Right renal cortex interstitium (tissue), 3 donors: ENCODE measurements around the gene GPR158. TPM values are rescaled to one million over a fixed set of nuclear protein-coding genes. Genes with fewer than 3 reads are reported as not detected.

Experiments
- DNase-seq, 3 donors: peaks; one replicate each; pipeline ENCODE4 v3.0.0-alpha.2; 2013; ENCODE audit warnings: low read depth in 3 of 3, low spot score in 2 of 3
- polyA plus RNA-seq, 3 donors: library from polyadenylated mRNA; unstranded; fragments of 120-200 nt; gene quantifications; one replicate each; pipeline ENCODE4 v1.2.1, GENCODE V29; 2013; ENCODE audit not compliant: insufficient read length in 3 of 3

GPR158 gene
- polyA plus RNA-seq, 3 donors: 0.24 to 0.32 (median 0.31) TPM

GRCh38 chr10:25557136-25557535 lies 382.3 kb downstream of the GPR158 start:
- DNase-seq: no peak

GRCh38 chr10:25561758-25562157 lies 387.0 kb downstream of the GPR158 start:
- no peak for DNase-seq

- no peak for DNase-seq
These were observed 387.7 kb downstream of the GPR158 start for GRCh38 chr10:25562547-25562946.

- DNase-seq: no peak
These were observed 389.6 kb downstream of the GPR158 start for GRCh38 chr10:25564351-25564750.

GRCh38 chr10:25565570-25565969 lies 390.8 kb downstream of the GPR158 start:
- DNase-seq: no peak

- DNase-seq: no peak
These were observed 398.5 kb downstream of the GPR158 start for GRCh38 chr10:25573316-25573715.

- DNase-seq: no peak
These were observed 400.5 kb downstream of the GPR158 start for GRCh38 chr10:25575343-25575742.

GRCh38 chr10:25578061-25578460 lies 403.3 kb downstream of the GPR158 start:
- DNase-seq: no peak

GRCh38 chr10:25582961-25583360 lies 408.2 kb downstream of the GPR158 start:
- DNase-seq: no peak

GRCh38 chr10:25600651-25601050 lies 425.9 kb downstream of the GPR158 start:
- DNase-seq: no peak

- DNase-seq: no peak
These were observed 429.8 kb downstream of the GPR158 start for GRCh38 chr10:25604591-25604990.

- DNase-seq: no peak
These were observed 439.9 kb downstream of the GPR158 start for GRCh38 chr10:25614652-25615051.

- no peak for DNase-seq
These were observed 441.1 kb downstream of the GPR158 start for GRCh38 chr10:25615926-25616325.

GRCh38 chr10:25616903-25617592 lies 442.2 kb downstream of the GPR158 start:
- DNase-seq: no peak

GRCh38 chr10:25627606-25628005 lies 452.8 kb downstream of the GPR158 start:
- no peak for DNase-seq

- DNase-seq: no peak
These were observed 454.5 kb downstream of the GPR158 start for GRCh38 chr10:25629333-25629732.

- no peak for DNase-seq
These were observed 456.7 kb downstream of the GPR158 start for GRCh38 chr10:25631471-25631870.

GRCh38 chr10:25632802-25633201 lies 458.0 kb downstream of the GPR158 start:
- DNase-seq: no peak

- DNase-seq: no peak
These were observed 458.7 kb downstream of the GPR158 start for GRCh38 chr10:25633542-25633941.

GRCh38 chr10:25639646-25640045 lies 464.8 kb downstream of the GPR158 start:
- no peak for DNase-seq

GRCh38 chr10:25641595-25641994 lies 466.8 kb downstream of the GPR158 start:
- no peak for DNase-seq

GRCh38 chr10:25642721-25643120 lies 467.9 kb downstream of the GPR158 start:
- no peak for DNase-seq

GRCh38 chr10:25646371-25646770 lies 471.6 kb downstream of the GPR158 start:
- no peak for DNase-seq
